ENCODE measurements around the gene SLC25A29.
"Not testable (repeated sequence)": the region's sequence is repeated elsewhere in the genome, so short reads cannot be mapped to it uniquely, and the experiment has no call there.

The SLC25A29 gene

DNA sequence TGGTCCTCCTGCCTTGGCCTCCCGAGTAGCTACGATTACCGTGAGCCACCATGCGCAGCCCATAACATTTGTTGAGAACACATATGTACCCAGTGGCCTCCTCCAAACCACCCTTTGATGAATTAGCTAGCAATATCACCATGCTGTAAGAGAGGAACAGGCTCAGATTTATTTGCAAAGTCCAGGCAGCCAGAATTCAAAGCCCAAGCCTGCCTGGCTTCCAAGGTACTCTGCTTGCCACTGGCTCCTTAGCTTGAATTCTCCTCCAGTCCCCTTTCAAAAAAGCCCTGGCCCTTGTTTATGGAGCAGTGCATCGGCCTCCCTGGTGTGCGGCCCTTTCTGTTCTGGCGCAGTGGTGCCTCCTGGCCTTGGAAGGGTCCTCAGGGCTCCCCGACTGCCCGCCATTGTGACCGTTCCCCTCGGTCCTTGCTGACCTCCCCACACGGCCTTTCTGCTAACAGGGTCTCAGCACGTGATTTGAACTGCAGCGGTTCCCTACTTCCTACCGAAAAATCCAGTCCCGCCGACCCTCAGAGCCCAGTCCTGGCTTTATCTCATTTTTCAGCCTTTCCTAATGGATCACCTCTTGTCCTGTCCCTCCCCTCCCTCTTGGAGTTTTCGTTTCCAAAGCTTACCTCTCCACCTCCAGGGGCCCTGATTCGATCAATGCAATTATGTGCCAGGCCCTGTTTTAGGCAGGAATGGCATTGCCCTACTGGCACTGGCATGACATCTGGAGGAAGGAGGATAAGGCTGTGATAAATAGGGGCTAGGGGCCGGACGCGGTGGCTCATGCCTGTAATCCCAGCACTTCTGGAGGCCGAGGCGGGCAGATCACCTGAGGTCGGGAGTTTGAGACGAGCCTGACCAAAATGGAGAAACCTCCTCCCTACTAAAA, 22.0 kb downstream of the SLC25A29 start:
- 76% methylated on average over 26 of the region's 26 CpGs for WGBS
- peaks cover 30% of the 10 kb centered on the region for H3K4me1 ChIP-seq (ENCODE audit: insufficient read depth, low read length)
- peaks cover 16% of the 10 kb centered on the region for H3K36me3 ChIP-seq (ENCODE audit: insufficient read depth, low read length)
- no peaks in the 10 kb centered on the region for H3K27me3 ChIP-seq (ENCODE audit: insufficient read depth, low read length)
- H3K9ac ChIP-seq (ENCODE audit: low read depth, low read length): peak overlapping the region; percentile 94
- peak overlapping the region; percentile 11 for H3K27ac ChIP-seq (ENCODE audit: low read depth, low read length)
- peak overlapping the region; percentile 71; the same call in 1 of the 2 replicates for H3K4me3 ChIP-seq (ENCODE audit: low read length)
- H3K9me3 ChIP-seq (ENCODE audit: insufficient read depth, low read depth, low read length): no peaks in the 10 kb centered on the region

DNA sequence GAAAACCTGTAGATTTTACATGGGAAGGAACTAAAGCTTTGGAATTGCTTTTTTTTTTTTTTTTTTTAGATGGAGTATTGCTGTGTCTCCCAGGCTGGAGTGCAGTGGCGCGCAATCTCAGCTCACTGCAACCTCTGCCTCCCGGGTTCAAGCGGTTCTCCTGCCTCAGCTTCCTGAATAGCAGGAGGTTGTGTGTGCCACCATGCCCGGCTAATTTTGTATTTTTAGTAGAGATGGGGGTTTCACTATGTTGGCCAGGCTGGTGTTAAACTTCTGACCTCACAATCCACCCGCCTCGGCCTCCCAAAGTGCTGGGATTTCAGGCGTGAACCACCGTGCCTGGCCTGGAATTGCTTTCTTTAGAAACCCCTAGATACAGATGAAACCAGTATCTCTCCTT, 22.8 kb downstream of the SLC25A29 start:
- 98% methylated on average over 9 of the region's 9 CpGs for WGBS
- Histone ChIP-seq H3K4me1 (ENCODE audit: insufficient read depth, low read length) (peaks cover 27% of the 10 kb centered on the region), H3K36me3 (ENCODE audit: insufficient read depth, low read length) (peaks cover 16% of the 10 kb centered on the region)
- H3K4me3 ChIP-seq (ENCODE audit: low read length); H3K9ac ChIP-seq (ENCODE audit: low read depth, low read length); H3K9me3 ChIP-seq (ENCODE audit: insufficient read depth, low read depth, low read length); H3K27ac ChIP-seq (ENCODE audit: low read depth, low read length); H3K27me3 ChIP-seq (ENCODE audit: insufficient read depth, low read length): not testable (repeated sequence)

DNA sequence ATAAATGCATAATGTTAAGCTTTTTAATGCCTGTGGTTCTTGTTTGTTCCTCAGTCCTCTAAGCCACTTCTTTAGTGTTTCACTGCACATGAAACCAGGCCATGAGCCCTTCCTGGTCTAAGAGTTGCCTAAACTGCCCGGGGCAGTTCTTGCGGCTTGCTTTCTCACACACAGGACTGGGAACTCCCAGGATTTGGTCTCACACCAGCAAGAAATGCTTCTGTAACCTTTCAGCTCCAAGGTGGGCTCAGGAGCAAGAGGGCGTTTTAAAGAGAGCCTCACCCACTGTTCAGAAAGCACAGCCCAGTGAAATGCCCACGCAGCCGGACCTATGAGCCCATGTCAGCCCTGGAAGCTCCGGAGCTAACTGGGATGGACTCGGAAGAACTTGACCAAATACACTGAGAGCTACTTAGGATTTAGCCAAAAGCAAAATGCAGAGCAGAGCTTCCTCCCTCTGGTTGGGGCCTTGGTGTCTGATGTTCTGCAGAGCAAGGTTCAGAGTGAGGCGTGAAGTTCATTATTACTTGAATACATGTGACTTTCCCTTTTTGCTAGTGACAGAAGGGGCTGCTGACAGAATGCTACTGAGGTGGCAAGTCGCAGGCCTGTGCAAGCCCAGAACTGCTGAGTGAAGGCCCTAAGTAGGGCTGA, 23.4 kb downstream of the SLC25A29 start:
- H3K9me3 ChIP-seq (ENCODE audit: insufficient read depth, low read depth, low read length): no peaks in the 10 kb centered on the region
- no peak overlapping the region for H3K9ac ChIP-seq (ENCODE audit: low read depth, low read length)
- no peak overlapping the region for H3K4me3 ChIP-seq (ENCODE audit: low read length)
- no peaks in the 10 kb centered on the region for H3K27me3 ChIP-seq (ENCODE audit: insufficient read depth, low read length)
- H3K36me3 ChIP-seq (ENCODE audit: insufficient read depth, low read length): peaks cover 22% of the 10 kb centered on the region
- H3K4me1 ChIP-seq (ENCODE audit: insufficient read depth, low read length): peaks cover 27% of the 10 kb centered on the region
- peak overlapping the region; percentile 54; the same call in 1 of the 2 replicates for H3K27ac ChIP-seq (ENCODE audit: low read depth, low read length)
- 95% methylated on average over 9 of the region's 9 CpGs for WGBS

DNA sequence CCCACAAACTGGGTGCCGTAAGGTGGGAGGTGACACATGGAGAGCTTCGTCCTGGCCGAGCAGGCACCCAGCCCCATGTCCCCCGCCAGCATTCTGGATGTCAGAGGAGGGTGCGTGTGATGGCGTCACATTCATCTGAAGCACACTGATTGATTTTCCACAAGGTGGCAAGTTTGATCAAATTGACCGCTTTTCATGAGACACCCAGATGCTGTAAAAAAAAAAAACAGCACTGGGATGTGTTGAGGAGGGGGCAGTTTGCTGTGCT, 24.2 kb downstream of the SLC25A29 start:
- peaks cover 30% of the 10 kb centered on the region for H3K36me3 ChIP-seq (ENCODE audit: insufficient read depth, low read length)
- peaks cover 27% of the 10 kb centered on the region for H3K4me1 ChIP-seq (ENCODE audit: insufficient read depth, low read length)
- H3K27ac ChIP-seq (ENCODE audit: low read depth, low read length): no peak overlapping the region
- H3K9ac ChIP-seq (ENCODE audit: low read depth, low read length): no peak overlapping the region
- no peaks in the 10 kb centered on the region for H3K9me3 ChIP-seq (ENCODE audit: insufficient read depth, low read depth, low read length)
- WGBS: 95% methylated on average over 7 of the region's 7 CpGs
- H3K4me3 ChIP-seq (ENCODE audit: low read length): no peak overlapping the region
- no peaks in the 10 kb centered on the region for H3K27me3 ChIP-seq (ENCODE audit: insufficient read depth, low read length)

DNA sequence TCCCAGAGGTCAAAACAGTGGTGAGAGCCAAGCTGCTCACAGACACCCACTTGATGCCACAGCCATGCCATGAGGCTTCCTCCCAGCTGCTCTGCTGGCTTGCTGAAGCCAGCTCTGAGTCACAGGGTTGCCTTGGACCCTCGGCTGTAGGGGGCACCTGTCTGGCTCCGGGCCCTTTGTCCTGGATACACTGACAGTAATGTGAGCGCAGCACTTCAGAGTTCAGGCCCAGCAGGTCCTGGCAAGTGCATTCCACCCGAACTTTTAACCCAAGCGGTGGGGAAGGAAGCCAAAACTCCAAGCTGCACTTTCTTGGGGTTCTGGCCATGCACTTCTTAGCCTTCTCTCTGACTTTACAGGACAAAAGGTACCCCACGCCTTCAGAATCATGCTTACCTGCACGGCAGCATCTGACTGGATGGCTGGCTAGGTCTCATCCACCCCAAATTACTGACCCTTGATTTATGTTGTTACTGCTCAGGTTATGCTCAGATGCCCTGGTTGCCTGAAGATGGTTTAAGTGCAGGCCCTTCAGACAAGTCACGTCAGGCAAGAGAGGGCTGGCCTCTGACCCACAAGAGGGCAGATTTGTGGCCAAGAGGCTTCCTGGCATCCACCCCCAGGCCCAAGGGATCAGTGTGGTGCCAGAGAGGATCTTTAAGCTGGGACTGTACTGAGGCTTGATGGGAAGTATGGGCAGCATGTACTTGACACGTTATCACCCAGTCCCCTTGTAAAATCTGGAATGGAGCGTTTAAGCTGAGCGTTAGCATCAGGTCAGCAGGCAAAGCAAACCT, 24.8 kb downstream of the SLC25A29 start:
- Histone ChIP-seq H3K27ac (ENCODE audit: low read depth, low read length) (peak overlapping the region; percentile 56; the same call in 1 of the 2 replicates), H3K27me3 (ENCODE audit: insufficient read depth, low read length) (no peaks in the 10 kb centered on the region), H3K9me3 (ENCODE audit: insufficient read depth, low read depth, low read length) (no peaks in the 10 kb centered on the region), H3K4me1 (ENCODE audit: insufficient read depth, low read length) (peaks cover 27% of the 10 kb centered on the region), H3K9ac (ENCODE audit: low read depth, low read length) (no peak overlapping the region), H3K36me3 (ENCODE audit: insufficient read depth, low read length) (peaks cover 36% of the 10 kb centered on the region), H3K4me3 (ENCODE audit: low read length) (no peak overlapping the region)
- WGBS: 88% methylated on average over 11 of the region's 11 CpGs

DNA sequence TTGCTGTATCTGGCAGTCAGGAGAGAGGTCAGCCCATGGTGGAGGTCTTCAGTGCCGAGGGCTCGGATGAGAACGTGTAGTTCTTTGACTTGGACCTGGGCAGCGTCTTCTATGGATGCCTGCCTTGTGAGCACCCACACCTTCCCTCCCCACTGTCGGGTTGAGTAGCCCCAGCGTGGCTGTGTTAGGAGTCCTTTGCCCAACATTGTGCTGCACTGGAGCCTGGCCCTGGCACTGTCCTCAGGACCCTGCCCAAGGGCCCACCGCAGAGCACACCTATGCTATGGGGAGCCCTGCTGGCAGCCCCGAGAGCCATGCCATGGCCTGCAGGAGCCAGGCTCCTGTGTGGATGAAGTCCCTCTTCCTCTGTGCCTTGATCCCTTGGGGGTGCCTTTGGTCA, 26.7 kb downstream of the SLC25A29 start:
- H3K36me3 ChIP-seq (ENCODE audit: insufficient read depth, low read length): peaks cover 53% of the 10 kb centered on the region
- 0 out of 2 replicates have a peak overlapping the region, but pooled peaks have one; percentile 15 for H3K27ac ChIP-seq (ENCODE audit: low read depth, low read length)
- no peaks in the 10 kb centered on the region for H3K9me3 ChIP-seq (ENCODE audit: insufficient read depth, low read depth, low read length)
- H3K4me3 ChIP-seq (ENCODE audit: low read length): no peak overlapping the region
- H3K9ac ChIP-seq (ENCODE audit: low read depth, low read length): no peak overlapping the region
- no peaks in the 10 kb centered on the region for H3K27me3 ChIP-seq (ENCODE audit: insufficient read depth, low read length)
- 96% methylated on average over 8 of the region's 8 CpGs for WGBS
- H3K4me1 ChIP-seq (ENCODE audit: insufficient read depth, low read length): peaks cover 40% of the 10 kb centered on the region

DNA sequence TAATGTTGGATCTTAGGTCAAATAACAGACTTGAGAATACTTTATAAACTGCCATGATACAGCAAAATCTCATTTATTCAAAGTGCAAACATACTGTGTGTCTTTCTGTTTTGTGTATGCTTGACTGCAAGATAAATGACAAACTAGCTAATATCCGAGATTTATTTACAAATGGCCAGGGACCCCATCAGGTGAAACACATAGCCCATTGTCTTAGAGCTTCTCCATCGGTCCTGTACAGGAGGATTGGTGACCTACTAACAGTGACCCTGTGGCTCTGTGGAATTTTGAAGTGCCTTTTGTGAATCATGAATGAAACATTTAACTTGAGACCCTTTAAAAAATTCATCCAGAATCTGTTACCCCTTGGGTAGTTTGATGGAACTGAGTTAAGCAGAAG, 27.1 kb downstream of the SLC25A29 start:
- peaks cover 58% of the 10 kb centered on the region for H3K36me3 ChIP-seq (ENCODE audit: insufficient read depth, low read length)
- no peaks in the 10 kb centered on the region for H3K9me3 ChIP-seq (ENCODE audit: insufficient read depth, low read depth, low read length)
- no peaks in the 10 kb centered on the region for H3K27me3 ChIP-seq (ENCODE audit: insufficient read depth, low read length)
- H3K27ac ChIP-seq (ENCODE audit: low read depth, low read length): no peak overlapping the region
- H3K4me1 ChIP-seq (ENCODE audit: insufficient read depth, low read length): peaks cover 40% of the 10 kb centered on the region
- 100% methylated on average over 2 of the region's 2 CpGs for WGBS
- no peak overlapping the region for H3K4me3 ChIP-seq (ENCODE audit: low read length)
- H3K9ac ChIP-seq (ENCODE audit: low read depth, low read length): no peak overlapping the region

DNA sequence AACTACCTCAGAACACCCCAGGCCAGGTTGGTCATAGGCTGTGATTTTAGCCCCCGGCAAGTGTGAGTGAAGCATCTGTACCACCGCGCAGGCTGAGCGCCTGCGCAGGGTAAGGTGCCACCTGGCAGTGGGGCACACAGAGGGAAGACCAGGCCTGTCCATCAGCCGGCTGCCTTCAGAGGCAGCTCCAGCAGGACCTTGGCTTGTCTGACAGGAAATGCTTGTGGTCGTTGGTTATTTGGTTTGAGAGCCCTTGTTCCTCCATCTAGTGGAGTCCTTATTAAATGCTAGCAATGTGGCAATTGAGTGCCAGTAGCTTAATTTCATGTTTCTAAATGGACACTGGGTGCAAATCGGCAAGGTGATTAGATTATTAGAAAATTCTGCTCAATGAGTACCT, 27.5 kb downstream of the SLC25A29 start:
- H3K4me3 ChIP-seq (ENCODE audit: low read length): no peak overlapping the region
- H3K9me3 ChIP-seq (ENCODE audit: insufficient read depth, low read depth, low read length): no peaks in the 10 kb centered on the region
- H3K4me1 ChIP-seq (ENCODE audit: insufficient read depth, low read length): peaks cover 38% of the 10 kb centered on the region
- WGBS: 93% methylated on average over 8 of the region's 8 CpGs
- H3K9ac ChIP-seq (ENCODE audit: low read depth, low read length): no peak overlapping the region
- H3K27me3 ChIP-seq (ENCODE audit: insufficient read depth, low read length): no peaks in the 10 kb centered on the region
- peaks cover 58% of the 10 kb centered on the region for H3K36me3 ChIP-seq (ENCODE audit: insufficient read depth, low read length)
- H3K27ac ChIP-seq (ENCODE audit: low read depth, low read length): no peak overlapping the region

DNA sequence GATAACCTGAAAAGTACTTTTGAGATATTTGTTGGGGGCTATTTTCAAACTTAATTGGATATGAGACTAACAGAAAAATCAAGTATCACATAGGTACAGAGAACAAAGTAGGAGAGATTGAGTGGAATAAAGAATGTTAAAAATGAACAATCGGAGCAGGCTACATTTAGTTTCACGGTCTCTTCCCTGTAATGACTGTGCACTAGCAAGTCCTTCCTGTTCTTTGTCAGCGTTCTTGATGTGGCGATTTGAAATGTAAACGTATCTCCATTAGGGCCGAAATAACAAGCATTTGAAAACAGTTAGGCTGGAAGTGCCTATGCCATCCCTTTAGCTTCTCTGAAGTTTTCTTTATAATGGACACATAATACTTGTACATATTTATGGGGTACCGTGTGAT, 31.0 kb downstream of the SLC25A29 start:
- Histone ChIP-seq H3K9me3 (ENCODE audit: insufficient read depth, low read depth, low read length) (no peaks in the 10 kb centered on the region), H3K27ac (ENCODE audit: low read depth, low read length) (0 out of 2 replicates have a peak overlapping the region, but pooled peaks have one; percentile 15), H3K9ac (ENCODE audit: low read depth, low read length) (no peak overlapping the region; the same call in 1 of the 2 replicates), H3K36me3 (ENCODE audit: insufficient read depth, low read length) (peaks cover 55% of the 10 kb centered on the region), H3K4me3 (ENCODE audit: low read length) (no peak overlapping the region), H3K4me1 (ENCODE audit: insufficient read depth, low read length) (peaks cover 33% of the 10 kb centered on the region), H3K27me3 (ENCODE audit: insufficient read depth, low read length) (no peaks in the 10 kb centered on the region)
- 77% methylated on average over 6 of the region's 7 CpGs for WGBS

DNA sequence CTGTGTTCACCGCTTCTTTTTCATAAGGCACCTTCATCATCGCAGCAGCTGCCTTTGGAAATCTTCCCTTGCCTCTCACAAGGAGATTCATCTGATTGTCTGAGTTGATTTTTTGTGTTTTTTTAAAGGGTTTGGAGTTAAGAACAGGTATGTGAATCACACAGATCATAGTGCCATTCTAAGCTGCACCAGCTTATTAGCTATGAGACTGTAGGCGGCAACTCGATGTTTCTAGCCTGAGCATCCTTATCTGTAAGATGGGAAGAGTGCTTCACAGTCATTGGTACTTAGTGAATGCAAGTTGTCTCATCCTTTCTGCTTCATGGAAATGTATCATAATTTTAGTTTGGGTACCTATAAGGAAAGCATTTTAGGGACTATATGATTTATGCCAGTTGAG, 32.0 kb downstream of the SLC25A29 start:
- Histone ChIP-seq H3K9me3 (ENCODE audit: insufficient read depth, low read depth, low read length) (no peaks in the 10 kb centered on the region), H3K4me1 (ENCODE audit: insufficient read depth, low read length) (peaks cover 25% of the 10 kb centered on the region), H3K27me3 (ENCODE audit: insufficient read depth, low read length) (no peaks in the 10 kb centered on the region), H3K4me3 (ENCODE audit: low read length) (no peak overlapping the region), H3K9ac (ENCODE audit: low read depth, low read length) (no peak overlapping the region), H3K36me3 (ENCODE audit: insufficient read depth, low read length) (peaks cover 52% of the 10 kb centered on the region), H3K27ac (ENCODE audit: low read depth, low read length) (no peak overlapping the region)
- WGBS: 97% methylated on average over 4 of the region's 4 CpGs

Measured in HUES64 (cell line).